Left lung (tissue), 10 donors: ENCODE results near the gene DYRK2. TPM values are rescaled to one million over a fixed set of nuclear protein-coding genes. Genes with fewer than 3 reads are reported as not detected.
A peak's percentile ranks its signal among the peaks of the same experiment; 100 is the strongest.

Experiments
- ATAC-seq: fragments of 200-7000 bp; cut with Tn5 transposase; one replicate; pipeline ENCODE4 v1.9.1; 2020; ENCODE audit warnings: moderate library complexity
- DNase-seq, 4 donors: peaks; one replicate each; pipeline ENCODE4 v3.0.0-alpha.2; 2013 to 2020
- H3K27ac ChIP-seq, 2 donors: fragments of 200-600 bp; sonication (generic) in 1 of 2; one replicate each; pipeline versions ENCODE4 v1.5.0 to v1.8.0; 2020 to 2021
- H3K27me3 ChIP-seq, 2 donors: fragments of 200-600 bp; sonication (generic) in 1 of 2; one replicate each; pipeline versions ENCODE4 v1.5.0 to v1.8.0; 2020 to 2021
- H3K36me3 ChIP-seq, 2 donors: fragments of 200-600 bp; sonication (generic) in 1 of 2; one replicate each; pipeline versions ENCODE4 v1.5.0 to v1.8.0; 2020 to 2021
- H3K4me1 ChIP-seq, 2 donors: fragments of 200-600 bp; one replicate each; pipeline ENCODE4 v1.8.0; 2021
- H3K4me3 ChIP-seq, 2 donors: fragments of 200-600 bp; sonication (generic) in 1 of 2; one replicate each; pipeline versions ENCODE4 v1.5.0 to v1.8.0; 2020 to 2021; ENCODE audit warnings: mild to moderate bottlenecking in 1 of 2
- H3K9me3 ChIP-seq, 2 donors: fragments of 200-600 bp; sonication (generic) in 1 of 2; one replicate each; pipeline versions ENCODE4 v1.5.0 to v1.8.0; 2020 to 2021
- intact Hi-C, 2 donors: fragments of 100-400 bp; cut with DNase I; formaldehyde crosslinking; loops; one replicate each; pipeline versions ENCODE4 v1.11.2 to v1.14.2; 2022
- polyA plus RNA-seq, 6 donors: library from polyadenylated mRNA; unstranded; fragments of 120-200 nt; gene quantifications; one replicate each; pipeline ENCODE4 v1.2.1, GENCODE V29; 2013; ENCODE audit not compliant: insufficient read length in 6 of 6
- total RNA-seq, 2 donors: library from RNA; stranded (reverse); fragmentation: NEBNext Ultra II Directional; extraction: Animal tissue kit (Norgen Biotek cat#: 25700); gene quantifications; one replicate each; pipeline ENCODE4 v1.2.1, GENCODE V29; 2021
- TF ChIP-seq, protein P1 (sequence below), 2 donors: fragments of 200-600 bp; sonication (generic) in 1 of 2; IDR thresholded peaks; one replicate each; pipeline versions ENCODE4 v1.5.0 to v1.8.0; 2021; ENCODE audit warnings: antibody characterized with exemption in 2 of 2
- donor health status: DM: no; HTN: yes; CAD: no.
- donor health status: DM: no; HTN: no; CAD: no.

DYRK2 gene
- total and polyA plus RNA-seq, 8 donors, result 17.4 to 22.8 (median 22.0) TPM

GRCh38 chr12:67681105-67681778 is 32.7 kb downstream of the DYRK2 start:
- Histone ChIP-seq H3K27me3 (no peaks in the 10 kb centered on the region), H3K9me3 (no peaks in the 10 kb centered on the region), H3K27ac (peak overlapping the region in 1 of 2 donors; percentile 16), H3K4me1 (no peaks in the 10 kb centered on the region), H3K4me3 (no peak overlapping the region), H3K36me3 (no peaks in the 10 kb centered on the region)
- TF ChIP-seq, protein P1, sequence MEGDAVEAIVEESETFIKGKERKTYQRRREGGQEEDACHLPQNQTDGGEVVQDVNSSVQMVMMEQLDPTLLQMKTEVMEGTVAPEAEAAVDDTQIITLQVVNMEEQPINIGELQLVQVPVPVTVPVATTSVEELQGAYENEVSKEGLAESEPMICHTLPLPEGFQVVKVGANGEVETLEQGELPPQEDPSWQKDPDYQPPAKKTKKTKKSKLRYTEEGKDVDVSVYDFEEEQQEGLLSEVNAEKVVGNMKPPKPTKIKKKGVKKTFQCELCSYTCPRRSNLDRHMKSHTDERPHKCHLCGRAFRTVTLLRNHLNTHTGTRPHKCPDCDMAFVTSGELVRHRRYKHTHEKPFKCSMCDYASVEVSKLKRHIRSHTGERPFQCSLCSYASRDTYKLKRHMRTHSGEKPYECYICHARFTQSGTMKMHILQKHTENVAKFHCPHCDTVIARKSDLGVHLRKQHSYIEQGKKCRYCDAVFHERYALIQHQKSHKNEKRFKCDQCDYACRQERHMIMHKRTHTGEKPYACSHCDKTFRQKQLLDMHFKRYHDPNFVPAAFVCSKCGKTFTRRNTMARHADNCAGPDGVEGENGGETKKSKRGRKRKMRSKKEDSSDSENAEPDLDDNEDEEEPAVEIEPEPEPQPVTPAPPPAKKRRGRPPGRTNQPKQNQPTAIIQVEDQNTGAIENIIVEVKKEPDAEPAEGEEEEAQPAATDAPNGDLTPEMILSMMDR (IDR thresholded peaks at IDR 0.05), result no peak
- ATAC-seq (peak; percentile 75), DNase-seq (peak in 1 of 4 donors; percentile 14)
- intact Hi-C loops, result no loop called here

DNA sequence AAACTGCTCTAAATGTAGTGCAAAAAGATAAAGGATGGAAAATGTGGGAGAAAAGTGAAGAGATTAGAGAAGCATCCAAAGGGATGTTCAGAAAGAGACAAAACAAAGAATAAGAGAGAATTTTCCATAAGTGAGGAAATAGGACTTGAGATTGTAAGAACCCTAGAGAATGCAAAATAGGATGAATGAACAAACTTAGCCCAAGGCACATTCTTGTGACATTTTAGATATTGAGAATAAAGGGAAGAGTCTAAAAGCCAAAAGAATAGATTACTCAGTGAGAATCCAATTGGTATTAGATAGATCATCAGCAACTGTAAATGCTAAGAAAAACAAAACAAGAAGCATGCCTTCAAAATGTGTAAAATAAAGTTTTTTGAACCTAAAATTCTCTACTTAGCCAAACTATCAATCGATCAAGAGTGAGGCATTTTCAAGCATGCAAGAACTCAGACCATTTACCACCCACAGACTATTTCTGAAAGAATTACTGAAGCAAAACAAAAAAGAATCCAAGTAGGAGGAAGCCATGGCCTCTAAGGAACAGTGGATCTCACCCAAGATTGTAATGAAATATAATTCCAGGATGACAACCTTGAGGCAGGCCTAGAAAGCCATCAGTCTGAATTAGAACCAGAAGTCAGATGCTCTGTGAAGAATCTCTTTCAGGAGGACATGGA is 33.5 kb downstream of the DYRK2 start:
- TF ChIP-seq, protein P1 (IDR thresholded peaks at IDR 0.05), result no peak
- intact Hi-C loops, result no loop called here
- no peaks in the 10 kb centered on the region for H3K4me1 ChIP-seq
- H3K9me3 ChIP-seq, result no peaks in the 10 kb centered on the region
- H3K4me3 ChIP-seq, result no peak overlapping the region
- no peak for DNase-seq
- peak overlapping the region in 1 of 2 donors; percentile 16 for H3K27ac ChIP-seq
- no peaks in the 10 kb centered on the region for H3K27me3 ChIP-seq
- ATAC-seq, result no peak
- no peaks in the 10 kb centered on the region for H3K36me3 ChIP-seq

- no peaks in the 10 kb centered on the region for H3K27me3 ChIP-seq
- no peak for DNase-seq
- no peak overlapping the region for H3K4me3 ChIP-seq
- H3K27ac ChIP-seq, result no peak overlapping the region
- intact Hi-C loops, result no loop called here
- TF ChIP-seq, protein P1 (IDR thresholded peaks at IDR 0.05), result no peak
- no peak for ATAC-seq
- H3K36me3 ChIP-seq, result no peaks in the 10 kb centered on the region
- H3K9me3 ChIP-seq, result no peaks in the 10 kb centered on the region
- H3K4me1 ChIP-seq, result no peaks in the 10 kb centered on the region
Observed at GRCh38 chr12:67689385-67689784, 40.8 kb downstream of the DYRK2 start.

DNA sequence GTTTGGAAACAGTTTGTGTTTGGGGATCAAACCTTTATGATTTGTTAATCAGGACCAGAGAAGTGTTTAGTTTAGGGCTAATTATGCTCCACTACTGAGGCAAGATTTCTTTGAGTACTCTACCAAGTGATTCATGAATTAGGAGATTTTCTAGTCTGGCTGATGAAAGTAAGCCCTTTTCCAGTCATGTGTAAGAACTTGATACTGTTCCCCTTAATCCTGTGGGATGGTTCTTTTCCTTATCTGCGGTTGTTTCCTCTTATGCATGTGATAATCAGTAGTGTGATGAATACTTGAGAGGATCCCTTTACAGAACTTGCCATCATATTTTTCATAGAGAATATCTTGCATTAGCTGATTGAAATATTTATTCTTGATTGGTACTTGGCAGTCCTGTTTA is 42.1 kb downstream of the DYRK2 start:
- no peak for DNase-seq
- ATAC-seq, result no peak
- H3K27me3 ChIP-seq, result no peaks in the 10 kb centered on the region
- TF ChIP-seq, protein P1 (IDR thresholded peaks at IDR 0.05), result no peak
- H3K4me3 ChIP-seq, result no peak overlapping the region
- intact Hi-C loops, result no loop called here
- no peaks in the 10 kb centered on the region for H3K4me1 ChIP-seq
- H3K27ac ChIP-seq, result no peak overlapping the region
- no peaks in the 10 kb centered on the region for H3K36me3 ChIP-seq
- no peaks in the 10 kb centered on the region for H3K9me3 ChIP-seq

GRCh38 chr12:67691220-67691619 is 42.7 kb downstream of the DYRK2 start:
- Histone ChIP-seq H3K9me3 (no peaks in the 10 kb centered on the region), H3K27me3 (no peaks in the 10 kb centered on the region), H3K27ac (no peak overlapping the region), H3K4me3 (no peak overlapping the region), H3K36me3 (no peaks in the 10 kb centered on the region), H3K4me1 (no peaks in the 10 kb centered on the region)
- TF ChIP-seq, protein P1 (IDR thresholded peaks at IDR 0.05), result no peak
- intact Hi-C loops, result no loop called here
- ATAC-seq, result no peak
- DNase-seq, result no peak
